B cell (primary cell): ENCODE measurements around the gene CNIH4. TPM values are rescaled to one million over a fixed set of nuclear protein-coding genes. Genes with fewer than 3 reads are reported as not detected.

Source experiments
- ATAC-seq: fragments of 200-7000 bp; cut with Tn5 transposase; one replicate; pipeline ENCODE4 v1.10.0; 2021; ENCODE audit warnings: low read depth, mild to moderate bottlenecking, moderate number of reproducible peaks, moderate library complexity
- CTCF ChIA-PET: fragments of 350-600 bp; sonication (Branson Sonifier 250); formaldehyde crosslinking; loops from one replicate; lab custom pipeline; 2021; ENCODE audit warnings: antibody characterized with exemption, inconsistent platforms; lab: Charles Lee
- POLR2A ChIA-PET: fragments of 350-600 bp; sonication (Branson Sonifier 250); formaldehyde crosslinking; loops from one replicate; lab custom pipeline; 2021; ENCODE audit warnings: antibody characterized with exemption; lab: Charles Lee
- DNase-seq: peaks from one replicate; pipeline ENCODE4 v3.0.0; 2013
- H2AFZ ChIP-seq: 2 replicates; pipeline ENCODE4 v1.6.1; 2012; ENCODE audit warnings: mild to moderate bottlenecking, low read depth, low read length; ENCODE audit not compliant: insufficient read depth, poor library complexity, severe bottlenecking
- H3K27ac ChIP-seq, 2 donors: 1 replicate in 1 of 2; 2 replicates in 1 of 2; pipeline ENCODE4 v1.5.1; 2012 to 2013; ENCODE audit warnings: low read length in 2 of 2, mild to moderate bottlenecking in 2 of 2, moderate library complexity in 1 of 2
- H3K27me3 ChIP-seq, 4 experiments: fragments of 200-600 bp in 1 of 4; sonication (generic) in 1 of 4; replicated peaks in 1 of 4; 1 replicate in 2 of 4; 2 replicates in 2 of 4; pipeline versions ENCODE4 v1.6.1 to v1.7.0; 2013 to 2016; ENCODE audit warnings: low read length in 3 of 4, mild to moderate bottlenecking in 2 of 4, mixed read lengths in 1 of 4, moderate library complexity in 1 of 4; ENCODE audit not compliant: insufficient read depth in 4 of 4, control insufficient read depth in 3 of 4; ENCODE audit errors: control extremely low read depth in 1 of 4
- H3K36me3 ChIP-seq, 2 experiments: replicated peaks in 1 of 2; 1 replicate in 1 of 2; 2 replicates in 1 of 2; pipeline versions ENCODE4 v1.6.1 to v1.7.1; 2013; ENCODE audit warnings: low read length in 1 of 2; ENCODE audit not compliant: insufficient read depth in 2 of 2, control insufficient read depth in 1 of 2; ENCODE audit errors: control extremely low read depth in 1 of 2, extremely low read depth in 1 of 2
- H3K4me1 ChIP-seq, 2 donors: fragments of 200-600 bp in 1 of 2; sonication (generic) in 1 of 2; 1 replicate in 1 of 2; 2 replicates in 1 of 2; pipeline versions ENCODE4 v1.5.1 to v1.6.1; 2013 to 2017; ENCODE audit warnings: low read length in 2 of 2; ENCODE audit not compliant: control insufficient read depth in 2 of 2, insufficient read depth in 2 of 2
- H3K4me2 ChIP-seq: replicated peaks from 2 replicates; pipeline ENCODE3; 2012; ENCODE audit warnings: mild to moderate bottlenecking, low read depth, low read length; ENCODE audit not compliant: poor library complexity, severe bottlenecking
- H3K4me3 ChIP-seq, 5 experiments: fragments of 200-600 bp in 1 of 5; sonication (generic) in 1 of 5; 1 replicate in 3 of 5; 2 replicates in 2 of 5; pipeline versions ENCODE4 v1.5.1 to v1.7.0; 2011 to 2016; ENCODE audit warnings: low read length in 4 of 5, mild to moderate bottlenecking in 4 of 5, low read depth in 2 of 5, control low read depth in 1 of 5, moderate library complexity in 1 of 5; ENCODE audit not compliant: insufficient read depth in 1 of 5; ENCODE audit errors: control extremely low read depth in 1 of 5, extremely low read depth in 1 of 5
- H3K79me2 ChIP-seq: fragments of 200-600 bp; sonication (generic); one replicate; pipeline ENCODE4 v1.6.0; 2016; ENCODE audit warnings: low read length; ENCODE audit not compliant: control insufficient read depth, insufficient read depth
- H3K9ac ChIP-seq: fragments of 200-600 bp; sonication (generic); 2 replicates; pipeline ENCODE4 v1.6.1; 2017; ENCODE audit warnings: mild to moderate bottlenecking, low read length, moderate library complexity
- H3K9me3 ChIP-seq, 3 donors: one replicate each; pipeline versions ENCODE4 v1.6.1 to v1.7.1; 2013; ENCODE audit warnings: low read length in 2 of 3; ENCODE audit not compliant: control insufficient read depth in 2 of 3, insufficient read depth in 1 of 3; ENCODE audit errors: control extremely low read depth in 1 of 3
- H4K20me1 ChIP-seq: 2 replicates; pipeline ENCODE4 v1.6.0; 2012; ENCODE audit warnings: mild to moderate bottlenecking, low read length; ENCODE audit not compliant: insufficient read depth, control insufficient read depth, poor library complexity, severe bottlenecking
- H3K27ac Mint-ChIP-seq: one replicate; pipeline ENCODE4 v1.8.0; 2021; ENCODE audit warnings: mixed read lengths
- H3K27me3 Mint-ChIP-seq: one replicate; pipeline ENCODE4 v1.8.0; 2021; ENCODE audit warnings: mixed read lengths
- H3K4me1 Mint-ChIP-seq: one replicate; pipeline ENCODE4 v1.8.0; 2021; ENCODE audit warnings: mixed read lengths
- H3K4me3 Mint-ChIP-seq: one replicate; pipeline ENCODE4 v1.8.0; 2021; ENCODE audit warnings: mixed read lengths
- H3K9me3 Mint-ChIP-seq: one replicate; pipeline ENCODE4 v1.8.0; 2022; ENCODE audit warnings: mixed read lengths; ENCODE audit not compliant: insufficient read depth
- EZH2 ChIP-seq: IDR thresholded peaks from 2 replicates; pipeline ENCODE4 v1.6.1; 2012; ENCODE audit warnings: borderline replicate concordance, low read depth, mild to moderate bottlenecking, moderate library complexity, low read length; ENCODE audit not compliant: insufficient read depth, poor library complexity, severe bottlenecking
- WGBS: methylation state at CpG from one replicate; pipeline ENCODE4 v1.1.5; 2013; ENCODE audit warnings: missing lambda C conversion rate; ENCODE audit not compliant: insufficient coverage; 5-methylcytosine and 5-hydroxymethylcytosine counted together
- intact Hi-C: fragments of 100-400 bp; cut with micrococcal nuclease; formaldehyde crosslinking; loops from one replicate; pipeline ENCODE4 v1.10.0; 2022
- polyA plus RNA-seq: library from polyadenylated mRNA; depleted of rRNA; stranded (reverse); fragments of >200 nt; gene quantifications from 2 replicates; pipeline ENCODE4 v1.2.3, GENCODE V29; 2012
- total RNA-seq, 2 donors: library from RNA; stranded (reverse); fragments of 120-200 nt in 1 of 2; gene quantifications; 1 replicate in 1 of 2; 2 replicates in 1 of 2; pipeline versions ENCODE4 v1.2.3 to v1.2.4, GENCODE V29; 2013 to 2022
- TF ChIP-seq, protein P1 (sequence below): fragments of 200-600 bp; IDR thresholded peaks from one replicate; pipeline ENCODE4 v1.8.0; 2022; ENCODE audit warnings: antibody characterized with exemption, mild to moderate bottlenecking

The CNIH4 gene
- total and polyA plus RNA-seq, 2 donors (not counting 1 experiment from before 2014, with no cell fraction given): 13.3 to 27.2 TPM

DNA sequence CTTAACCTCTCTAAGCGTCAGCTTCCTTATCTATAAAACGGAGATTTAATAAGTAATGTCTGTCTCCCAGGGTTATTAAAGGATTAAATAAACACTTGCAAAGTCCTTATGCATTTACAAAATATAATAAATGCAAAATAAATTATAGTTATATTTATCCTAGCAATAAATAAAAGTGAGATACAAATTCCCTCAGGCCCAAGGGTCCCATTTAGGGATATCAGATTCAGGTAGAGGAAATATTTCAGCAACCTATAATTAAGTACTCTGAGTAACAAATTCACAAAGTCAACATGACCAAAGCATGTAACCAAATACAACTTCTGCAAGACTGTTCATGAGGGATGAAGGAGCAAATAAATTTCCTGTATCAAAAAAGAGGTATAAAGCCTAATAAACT lies 44.7 kb upstream of the CNIH4 start:
- intact Hi-C loops: no loop called here

DNA sequence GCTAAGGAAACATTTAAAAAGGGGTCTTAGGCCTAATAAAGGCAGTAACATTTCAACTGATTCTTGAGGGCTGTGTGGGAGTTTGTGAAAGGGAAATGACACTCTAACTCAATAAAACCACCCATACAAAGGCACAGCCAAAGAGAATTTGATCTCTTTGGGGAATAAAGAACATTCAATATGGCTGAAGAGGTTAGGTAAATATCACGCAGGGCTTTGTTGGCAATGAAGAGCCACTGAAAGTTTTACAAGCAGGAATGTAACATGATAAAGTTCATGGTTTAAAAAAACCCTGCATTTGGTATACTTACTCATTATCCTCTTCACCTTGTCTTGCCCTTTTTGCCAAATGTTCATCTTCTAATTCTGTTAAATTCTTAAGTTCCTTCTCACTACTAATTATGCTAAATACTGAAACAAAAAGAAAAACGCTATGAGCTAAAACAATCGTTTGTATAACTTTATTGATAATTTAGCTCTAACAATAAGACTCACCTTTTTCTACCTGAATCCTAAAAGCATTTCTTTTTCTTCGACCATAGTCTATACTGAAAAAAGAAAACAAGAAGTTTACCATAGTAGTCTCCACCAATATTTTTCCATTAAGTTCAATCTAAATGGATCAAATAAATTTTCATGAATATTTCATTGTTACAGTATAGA lies 39.2 kb upstream of the CNIH4 start:
- intact Hi-C loops: no loop called here
- no peak for TF ChIP-seq EZH2
- TF ChIP-seq, protein P1, sequence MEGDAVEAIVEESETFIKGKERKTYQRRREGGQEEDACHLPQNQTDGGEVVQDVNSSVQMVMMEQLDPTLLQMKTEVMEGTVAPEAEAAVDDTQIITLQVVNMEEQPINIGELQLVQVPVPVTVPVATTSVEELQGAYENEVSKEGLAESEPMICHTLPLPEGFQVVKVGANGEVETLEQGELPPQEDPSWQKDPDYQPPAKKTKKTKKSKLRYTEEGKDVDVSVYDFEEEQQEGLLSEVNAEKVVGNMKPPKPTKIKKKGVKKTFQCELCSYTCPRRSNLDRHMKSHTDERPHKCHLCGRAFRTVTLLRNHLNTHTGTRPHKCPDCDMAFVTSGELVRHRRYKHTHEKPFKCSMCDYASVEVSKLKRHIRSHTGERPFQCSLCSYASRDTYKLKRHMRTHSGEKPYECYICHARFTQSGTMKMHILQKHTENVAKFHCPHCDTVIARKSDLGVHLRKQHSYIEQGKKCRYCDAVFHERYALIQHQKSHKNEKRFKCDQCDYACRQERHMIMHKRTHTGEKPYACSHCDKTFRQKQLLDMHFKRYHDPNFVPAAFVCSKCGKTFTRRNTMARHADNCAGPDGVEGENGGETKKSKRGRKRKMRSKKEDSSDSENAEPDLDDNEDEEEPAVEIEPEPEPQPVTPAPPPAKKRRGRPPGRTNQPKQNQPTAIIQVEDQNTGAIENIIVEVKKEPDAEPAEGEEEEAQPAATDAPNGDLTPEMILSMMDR: no peak
- no CpG with 5 or more reads among the region's 4 CpGs for WGBS
- peaks cover 3% of the 10 kb centered on the region for H3K4me1 Mint-ChIP-seq
- H3K36me3 ChIP-seq: peaks cover 5 to 21% of the 10 kb centered on the region in 2 experiments
- ChIA-PET CTCF (interaction anchor here (1.0 to 2.3 kb wide), 2 partner anchors 16 to 201 kb away, joined by 3 to 4 read pairs; no protein-coding TSS in a partner anchor), POLR2A (no interaction called here)
- no peak overlapping the region for H3K27ac Mint-ChIP-seq
- no peak overlapping the region for H3K4me3 Mint-ChIP-seq
- no peaks in the 10 kb centered on the region for H3K9me3 Mint-ChIP-seq
- no peaks in the 10 kb centered on the region for H3K27me3 Mint-ChIP-seq
- no peak overlapping the region for H2AFZ ChIP-seq
- H4K20me1 ChIP-seq: no peaks in the 10 kb centered on the region
- no peak for DNase-seq
- no peaks in the 10 kb centered on the region for H3K9me3 ChIP-seq
- no peak overlapping the region for H3K27ac ChIP-seq
- no peak overlapping the region for H3K4me2 ChIP-seq
- H3K4me1 ChIP-seq: no peaks in the 10 kb centered on the region
- H3K9ac ChIP-seq: no peak overlapping the region
- ATAC-seq: no peak
- peaks cover 33% of the 10 kb centered on the region for H3K79me2 ChIP-seq
- H3K27me3 ChIP-seq: no peaks in the 10 kb centered on the region
- H3K4me3 ChIP-seq: no peak overlapping the region

More for the DNA sequence above, 44.7 kb upstream of the CNIH4 start:
- H3K27ac ChIP-seq: no peak overlapping the region
- no peak overlapping the region for H3K9ac ChIP-seq
- H3K4me3 ChIP-seq: no peak overlapping the region
- Mint-ChIP-seq H3K4me1 (no peaks in the 10 kb centered on the region), H3K27ac (no peak overlapping the region), H3K9me3 (no peaks in the 10 kb centered on the region), H3K27me3 (no peaks in the 10 kb centered on the region), H3K4me3 (no peak overlapping the region)
- H3K9me3 ChIP-seq: no peaks in the 10 kb centered on the region
- ATAC-seq (no peak), DNase-seq (no peak)
- peaks cover 10 to 39% of the 10 kb centered on the region in 2 experiments for H3K36me3 ChIP-seq
- H2AFZ ChIP-seq: no peak overlapping the region
- POLR2A ChIA-PET: no interaction called here
- no peaks in the 10 kb centered on the region for H4K20me1 ChIP-seq
- TF ChIP-seq EZH2: no peak
- TF ChIP-seq, protein P1: no peak
- CTCF ChIA-PET: interaction anchor here (1.1 kb wide), 1 partner anchor 196 kb away, joined by 3 read pairs; no protein-coding TSS in a partner anchor
- H3K79me2 ChIP-seq: peaks cover 10% of the 10 kb centered on the region
- no peaks in the 10 kb centered on the region for H3K27me3 ChIP-seq
- no peak overlapping the region for H3K4me2 ChIP-seq
- H3K4me1 ChIP-seq: no peaks in the 10 kb centered on the region
- no CpG with 5 or more reads among the region's 2 CpGs for WGBS
